Lower leg skin (tissue), 3 donors: ENCODE data around the gene TGFBI.

Source experiments
- POLR2A ChIP-seq, 2 donors: fragments of 450-650 bp; IDR thresholded peaks; one replicate each; pipeline ENCODE4 v1.6.1; 2016 to 2017; ENCODE audit warnings: antibody characterized with exemption in 2 of 2, mild to moderate bottlenecking in 1 of 2, moderate library complexity in 1 of 2
- TF ChIP-seq, protein P1 (sequence below), 3 donors: fragments of 450-650 bp; IDR thresholded peaks; one replicate each; pipeline ENCODE4 v1.5.1; 2016; ENCODE audit warnings: antibody characterized with exemption in 3 of 3, mild to moderate bottlenecking in 3 of 3, moderate library complexity in 2 of 3

GRCh38 chr5:136011414-136012001 lies 17.3 kb upstream of the TGFBI start:
- TF ChIP-seq, protein P1, sequence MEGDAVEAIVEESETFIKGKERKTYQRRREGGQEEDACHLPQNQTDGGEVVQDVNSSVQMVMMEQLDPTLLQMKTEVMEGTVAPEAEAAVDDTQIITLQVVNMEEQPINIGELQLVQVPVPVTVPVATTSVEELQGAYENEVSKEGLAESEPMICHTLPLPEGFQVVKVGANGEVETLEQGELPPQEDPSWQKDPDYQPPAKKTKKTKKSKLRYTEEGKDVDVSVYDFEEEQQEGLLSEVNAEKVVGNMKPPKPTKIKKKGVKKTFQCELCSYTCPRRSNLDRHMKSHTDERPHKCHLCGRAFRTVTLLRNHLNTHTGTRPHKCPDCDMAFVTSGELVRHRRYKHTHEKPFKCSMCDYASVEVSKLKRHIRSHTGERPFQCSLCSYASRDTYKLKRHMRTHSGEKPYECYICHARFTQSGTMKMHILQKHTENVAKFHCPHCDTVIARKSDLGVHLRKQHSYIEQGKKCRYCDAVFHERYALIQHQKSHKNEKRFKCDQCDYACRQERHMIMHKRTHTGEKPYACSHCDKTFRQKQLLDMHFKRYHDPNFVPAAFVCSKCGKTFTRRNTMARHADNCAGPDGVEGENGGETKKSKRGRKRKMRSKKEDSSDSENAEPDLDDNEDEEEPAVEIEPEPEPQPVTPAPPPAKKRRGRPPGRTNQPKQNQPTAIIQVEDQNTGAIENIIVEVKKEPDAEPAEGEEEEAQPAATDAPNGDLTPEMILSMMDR (IDR thresholded peaks at IDR 0.05) = no peak
- TF ChIP-seq POLR2A (IDR thresholded peaks at IDR 0.05) = no peak
